HG02610 (cell line): ENCODE data around the gene CLTCL1.
"Not testable (repeated sequence)": the region's sequence is repeated elsewhere in the genome, so short reads cannot be mapped to it uniquely, and the experiment has no call there.

Experiments used
- ATAC-seq: cut with Tn5 transposase; IDR thresholded peaks from one replicate; pipeline ENCODE4 v1.9.1; 2021; ENCODE audit warnings: mild to moderate bottlenecking, moderate library complexity; ENCODE audit not compliant: unreplicated experiment

Gene CLTCL1

DNA sequence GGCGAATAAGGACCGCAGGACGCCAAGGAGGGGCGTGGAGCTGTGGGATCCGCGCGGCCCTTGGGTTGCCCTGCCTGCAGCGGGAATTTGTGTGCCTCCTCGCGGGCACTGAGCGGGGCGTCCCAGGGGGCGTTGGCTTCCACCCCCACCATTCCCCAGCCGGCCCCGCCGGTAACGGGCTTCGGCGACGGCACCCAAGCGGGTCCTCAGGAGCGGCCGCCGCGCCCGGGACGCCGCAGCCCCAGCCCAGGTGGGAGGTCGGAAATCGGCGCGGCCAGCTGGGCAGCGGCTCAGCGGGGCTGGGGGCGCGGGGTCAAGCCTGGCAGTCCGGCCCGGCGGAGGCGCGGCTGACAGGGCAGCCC, 320 bp downstream of the CLTCL1 start:
- ATAC-seq = no peak

DNA sequence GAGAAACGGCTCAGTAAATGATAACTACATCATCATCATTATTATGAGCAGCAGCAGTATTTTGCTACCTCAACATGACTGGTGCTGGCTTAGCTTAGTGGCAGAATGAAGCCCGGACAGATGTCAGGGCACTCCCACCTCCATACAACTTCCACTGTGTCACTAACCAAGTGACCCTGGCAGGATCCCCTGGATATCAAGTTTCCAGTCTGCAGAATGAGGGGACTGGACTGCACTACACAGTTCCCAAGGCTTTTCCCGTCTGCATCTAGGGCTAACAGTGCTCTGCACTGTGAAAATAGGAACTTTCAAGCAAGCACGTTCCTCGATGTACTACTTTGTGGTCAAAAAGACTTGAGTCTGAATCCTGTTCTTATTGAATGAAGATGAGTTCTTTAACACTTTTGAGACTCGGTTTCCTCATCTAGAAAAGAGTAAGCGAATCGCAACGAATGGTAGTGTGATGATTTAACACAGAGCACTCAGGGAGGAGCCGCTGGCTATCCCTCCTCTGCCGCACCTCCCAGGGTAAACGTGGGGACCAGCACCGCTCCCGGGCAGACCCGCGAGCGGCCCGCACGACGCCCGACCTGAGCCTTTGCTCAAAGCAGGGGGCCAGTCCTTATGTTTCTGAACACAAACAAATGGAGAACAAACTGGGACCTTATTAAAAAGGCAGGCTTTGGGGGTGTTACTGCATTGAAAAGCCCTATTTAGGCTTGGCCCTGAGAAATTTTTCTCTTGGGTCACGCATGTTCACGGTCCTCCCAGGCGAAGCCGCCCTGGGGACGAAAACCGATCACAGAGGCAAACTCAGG, 910 bp downstream of the CLTCL1 start:
- ATAC-seq = no peak

DNA sequence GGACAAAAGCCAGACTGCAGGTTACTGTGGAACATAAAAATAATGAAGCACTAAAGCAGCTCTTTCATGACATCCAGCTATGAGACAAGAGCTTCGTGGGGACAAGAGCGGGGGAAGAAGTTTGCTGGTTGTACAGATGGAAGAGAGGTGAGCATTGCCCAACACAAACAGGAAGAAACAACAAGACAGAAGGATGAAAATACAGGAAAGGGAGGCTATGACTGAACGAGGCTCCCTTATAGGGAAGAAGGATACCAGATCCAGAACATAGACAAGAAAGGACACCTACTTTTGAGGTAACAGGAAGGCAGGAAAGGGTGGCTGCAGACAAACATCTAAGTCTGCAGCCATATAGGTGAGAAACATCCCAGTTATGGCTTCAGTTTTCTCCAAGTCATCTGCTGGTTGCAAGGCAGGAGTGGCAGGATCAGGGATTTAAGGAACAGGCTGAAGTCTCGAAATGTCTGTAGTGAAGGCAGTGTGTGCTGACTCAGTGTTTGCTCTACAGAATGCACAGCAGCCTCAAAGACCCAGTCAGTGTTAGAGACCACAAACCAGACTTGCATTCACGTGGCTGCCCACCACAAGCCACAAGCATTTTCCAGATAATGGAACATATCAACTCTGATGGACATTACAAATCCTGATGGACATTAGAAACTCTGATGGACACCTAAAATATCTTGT, 1.9 kb downstream of the CLTCL1 start:
- ATAC-seq = no peak

DNA sequence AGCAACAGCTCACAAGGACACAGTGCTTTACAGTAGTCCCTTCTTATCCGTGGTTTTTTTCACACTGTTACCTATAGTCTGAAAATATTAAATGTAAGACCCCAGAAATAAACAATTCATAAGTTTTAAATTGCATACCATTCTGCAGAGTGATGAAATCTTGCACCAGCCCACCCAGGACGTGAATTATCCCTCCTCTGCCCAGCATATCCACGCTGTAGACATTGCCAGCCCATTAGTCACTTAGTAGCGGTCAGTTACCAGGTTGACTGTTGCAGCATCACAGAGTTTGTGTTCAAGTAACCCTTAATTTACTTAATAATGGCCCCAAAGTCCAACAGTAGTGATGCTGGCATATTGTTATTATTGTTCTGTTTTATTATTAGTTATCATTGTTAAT, 3.6 kb downstream of the CLTCL1 start:
- ATAC-seq = no peak

DNA sequence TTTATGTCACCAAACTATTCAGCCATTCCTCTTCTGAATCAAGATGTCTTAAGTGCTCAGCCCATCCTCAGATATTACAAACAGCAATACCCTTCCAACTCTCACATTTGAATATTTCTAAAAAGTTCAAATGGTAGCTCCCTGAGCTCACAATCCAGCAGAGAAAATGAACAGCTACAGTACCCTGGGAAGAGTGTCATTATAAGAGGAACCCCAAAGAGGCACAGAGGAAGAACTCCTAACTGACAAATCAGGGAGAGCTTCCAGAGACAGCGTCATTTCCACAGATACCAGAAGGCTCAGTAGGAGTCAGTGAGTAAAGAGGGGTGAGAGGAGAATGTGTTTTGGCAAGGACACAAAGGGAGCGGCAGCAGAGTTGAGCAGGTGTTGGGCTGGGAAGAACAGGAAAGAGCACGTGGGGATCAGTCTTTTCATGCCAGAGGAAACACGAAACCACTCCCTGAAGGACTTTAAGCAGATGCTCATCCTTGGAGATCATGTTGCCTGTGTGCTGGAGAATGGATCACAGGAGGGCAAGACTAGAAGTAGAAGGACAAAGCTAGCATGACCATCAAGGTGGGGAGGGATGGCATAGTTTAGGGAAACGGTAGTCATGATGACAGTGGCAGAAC, 4.3 kb downstream of the CLTCL1 start:
- no peak for ATAC-seq

DNA sequence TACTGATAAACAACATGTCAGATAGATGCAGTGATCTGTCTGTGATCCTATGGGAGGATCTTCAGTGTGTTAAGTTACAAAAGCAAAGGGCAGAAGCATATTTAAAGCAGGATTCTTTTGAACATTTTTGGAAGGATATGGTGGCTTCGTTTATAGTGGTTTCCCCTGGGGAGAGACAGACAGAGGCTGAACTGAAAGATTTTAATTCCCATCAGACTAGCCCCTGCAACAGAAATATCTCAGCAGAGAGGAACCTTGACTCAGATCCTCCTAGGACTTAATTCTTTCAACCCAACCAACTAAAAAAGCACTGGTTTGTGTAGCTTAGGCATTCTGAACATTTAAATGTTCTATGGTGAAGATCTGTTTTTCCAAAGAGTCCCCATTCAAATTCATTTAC, 5.7 kb downstream of the CLTCL1 start:
- no peak for ATAC-seq

DNA sequence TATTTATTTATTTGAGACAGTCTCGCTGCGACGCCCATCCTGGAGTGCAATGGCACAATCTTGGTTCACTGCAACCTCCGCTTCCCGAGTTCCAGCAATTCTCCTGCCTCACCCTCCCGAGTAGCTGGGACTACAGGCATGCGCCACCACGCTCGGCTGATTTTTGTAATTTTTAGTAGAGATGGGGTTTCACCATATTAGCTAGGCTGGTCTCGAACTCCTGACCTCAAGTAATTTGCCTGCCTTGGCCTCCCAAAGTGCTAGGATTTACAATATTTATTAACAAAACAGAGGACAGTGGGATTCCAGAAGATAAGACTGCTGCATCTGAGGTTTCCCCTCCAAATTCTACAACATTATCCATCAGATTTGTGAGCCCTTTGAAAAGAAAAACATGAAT, 12.4 kb downstream of the CLTCL1 start:
- not testable (repeated sequence) for ATAC-seq

DNA sequence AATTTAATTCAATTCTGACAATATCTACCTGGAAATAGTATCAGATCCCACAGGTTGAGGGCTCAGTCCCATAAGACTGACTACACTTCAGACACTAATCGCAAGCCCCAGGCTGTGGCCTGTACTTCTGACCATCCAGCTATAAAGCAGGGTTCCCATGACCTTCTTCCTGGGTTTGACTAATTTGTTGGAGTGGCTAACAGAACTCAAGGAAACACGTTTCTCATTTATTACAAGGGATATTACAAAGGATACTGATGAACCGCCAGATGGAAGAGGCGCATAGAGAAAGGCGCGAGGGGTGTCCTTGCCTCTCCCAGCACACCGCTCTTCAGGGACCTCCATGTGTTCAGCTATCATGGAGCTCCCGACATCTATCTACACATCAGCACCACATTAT, 13.7 kb downstream of the CLTCL1 start:
- no peak for ATAC-seq

DNA sequence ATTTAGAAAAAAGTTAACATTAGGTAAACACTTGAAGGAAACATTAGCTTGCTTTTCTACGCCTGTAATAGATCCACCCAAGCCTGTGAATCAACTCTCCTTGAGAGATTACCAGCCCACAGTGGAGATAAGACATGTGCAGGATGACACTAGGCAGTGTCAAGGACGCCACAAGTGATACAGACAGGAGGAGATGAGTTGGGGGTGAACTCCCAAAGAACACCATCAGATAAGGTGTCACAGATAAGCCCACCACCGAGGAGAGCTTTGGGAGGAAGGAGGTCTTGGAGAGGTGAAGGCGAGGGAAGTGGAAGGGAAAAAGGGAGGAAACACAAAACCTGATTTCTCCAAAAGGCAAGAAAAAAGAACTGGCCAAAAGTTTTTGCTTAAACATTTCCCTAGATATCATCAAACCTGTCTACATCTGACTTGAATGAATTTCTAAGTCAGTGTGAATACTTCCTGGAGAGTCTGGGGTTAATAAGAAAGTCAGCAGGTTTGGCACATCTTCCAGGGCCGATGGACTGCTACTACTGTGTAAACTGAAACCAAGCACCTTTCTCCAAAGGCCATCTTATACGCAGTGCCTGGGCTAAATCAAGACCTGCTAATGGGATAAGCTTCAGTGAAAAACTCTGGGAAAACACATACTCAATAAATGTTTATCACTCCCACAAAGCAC, 15.5 kb downstream of the CLTCL1 start:
- ATAC-seq = no peak

DNA sequence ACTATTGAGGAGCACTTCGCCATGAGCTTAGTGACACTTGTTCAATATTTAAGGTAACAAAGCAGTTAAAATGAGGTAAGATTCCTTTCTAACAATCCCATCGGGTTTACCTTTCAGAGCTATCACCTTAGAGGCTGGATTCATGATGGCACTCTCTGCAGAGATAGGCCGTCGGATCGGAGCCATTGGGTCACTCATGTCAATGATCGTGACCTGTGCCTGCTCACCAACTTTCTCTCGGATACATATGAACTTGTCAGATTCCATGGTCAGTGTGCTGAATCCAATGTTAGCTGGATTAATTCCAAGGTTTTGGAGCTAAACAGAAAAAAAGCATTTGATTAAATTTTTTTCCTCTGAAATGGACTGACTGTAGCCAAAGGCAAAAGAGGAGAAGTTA, 16.0 kb downstream of the CLTCL1 start:
- ATAC-seq = no peak

DNA sequence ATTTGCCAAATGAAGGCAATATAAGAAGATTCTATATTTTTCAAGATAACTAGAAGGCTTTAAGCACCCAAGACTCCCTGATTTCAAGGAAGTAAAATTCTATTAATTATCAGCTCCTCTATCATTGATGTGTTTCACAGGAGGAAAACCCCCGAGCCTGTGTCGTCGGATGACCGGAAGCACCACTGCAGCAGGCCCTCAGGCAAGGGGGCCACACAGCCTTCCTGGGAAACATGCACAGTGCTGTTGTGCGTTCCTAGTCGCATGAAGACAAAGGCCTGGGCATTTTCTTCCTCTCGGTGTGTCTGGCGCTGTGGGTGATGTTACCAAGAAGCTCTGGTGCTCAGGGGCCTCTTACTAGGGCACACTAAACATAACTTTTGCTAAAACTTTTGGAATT, 16.4 kb downstream of the CLTCL1 start:
- ATAC-seq = no peak

DNA sequence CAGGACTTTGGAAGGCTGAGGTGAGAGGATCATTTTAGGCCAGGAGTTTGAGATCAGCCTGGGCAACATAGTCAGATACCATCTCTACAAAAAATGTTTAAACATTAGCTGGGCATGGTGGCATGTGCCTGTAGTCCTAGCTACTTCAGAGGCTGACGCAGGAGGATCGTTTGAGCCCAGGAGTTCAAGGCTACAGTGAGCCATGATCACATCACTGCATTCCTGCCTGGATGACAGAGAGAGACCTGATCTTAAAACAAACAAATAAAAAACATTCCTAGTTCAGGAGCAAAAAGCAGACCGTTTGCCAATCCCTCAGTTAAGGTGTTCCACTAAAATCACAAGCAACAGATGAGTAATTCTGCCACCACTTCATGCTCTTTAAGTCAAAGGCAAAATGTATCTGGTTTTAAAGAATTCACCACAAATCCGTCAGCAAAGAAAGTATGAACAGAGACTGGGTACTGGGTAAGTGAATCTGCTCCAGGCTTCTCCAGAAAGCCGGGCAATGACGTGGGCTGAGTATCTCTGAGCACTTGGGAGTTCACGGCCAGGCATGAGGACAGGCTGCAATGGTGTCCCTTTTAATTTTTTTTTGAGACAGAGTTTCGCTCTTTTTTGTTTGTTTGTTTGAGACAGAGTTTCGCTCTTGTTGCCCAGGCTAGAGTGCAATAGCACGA, 19.5 kb downstream of the CLTCL1 start:
- no peak for ATAC-seq

DNA sequence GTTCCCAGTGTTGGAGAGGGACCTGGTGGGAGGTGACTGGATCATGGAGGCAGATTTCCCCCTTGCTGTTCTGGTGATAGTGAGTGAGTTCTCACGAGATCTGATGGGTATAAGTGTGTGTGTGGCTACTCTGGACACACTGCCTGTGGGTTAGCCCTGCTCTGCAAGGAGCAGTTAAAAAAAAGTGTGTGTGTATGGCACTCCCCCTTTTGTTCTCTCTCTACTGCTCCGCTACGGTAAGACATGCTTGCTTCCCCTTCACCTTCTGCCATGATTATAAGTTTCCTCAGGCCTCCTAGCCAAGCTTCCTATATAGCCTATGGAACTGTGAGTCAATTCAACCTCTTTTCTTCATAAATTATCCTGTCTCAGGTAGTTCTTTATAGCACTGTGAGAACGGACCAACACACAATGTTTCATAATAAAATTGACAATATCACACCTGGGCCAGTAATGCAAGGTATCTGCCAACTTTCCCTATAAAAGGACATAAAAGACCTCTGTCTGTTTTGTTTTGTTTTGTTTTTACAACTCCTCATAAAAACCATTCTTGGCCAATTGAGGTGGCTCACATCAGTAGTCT, 20.2 kb downstream of the CLTCL1 start:
- no peak for ATAC-seq

DNA sequence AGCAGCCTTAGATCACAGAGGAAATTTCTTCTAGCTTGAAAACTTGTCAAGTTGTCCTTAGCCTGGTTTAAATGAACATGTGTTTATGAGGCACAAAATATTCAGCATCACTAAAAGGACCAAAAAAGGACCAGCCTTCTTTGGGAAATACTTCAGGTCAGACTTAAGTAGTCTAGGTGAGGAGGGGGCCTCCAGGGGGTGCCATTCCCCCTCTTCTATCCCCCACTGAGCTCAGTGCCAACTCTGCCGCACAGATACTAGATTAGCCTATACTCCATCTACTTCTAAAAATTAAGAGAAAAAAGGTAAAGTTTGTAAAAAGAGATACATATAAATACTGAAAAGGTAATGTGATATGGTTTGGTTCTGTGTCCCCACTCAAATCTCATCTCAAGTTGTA, 20.6 kb downstream of the CLTCL1 start:
- no peak for ATAC-seq

DNA sequence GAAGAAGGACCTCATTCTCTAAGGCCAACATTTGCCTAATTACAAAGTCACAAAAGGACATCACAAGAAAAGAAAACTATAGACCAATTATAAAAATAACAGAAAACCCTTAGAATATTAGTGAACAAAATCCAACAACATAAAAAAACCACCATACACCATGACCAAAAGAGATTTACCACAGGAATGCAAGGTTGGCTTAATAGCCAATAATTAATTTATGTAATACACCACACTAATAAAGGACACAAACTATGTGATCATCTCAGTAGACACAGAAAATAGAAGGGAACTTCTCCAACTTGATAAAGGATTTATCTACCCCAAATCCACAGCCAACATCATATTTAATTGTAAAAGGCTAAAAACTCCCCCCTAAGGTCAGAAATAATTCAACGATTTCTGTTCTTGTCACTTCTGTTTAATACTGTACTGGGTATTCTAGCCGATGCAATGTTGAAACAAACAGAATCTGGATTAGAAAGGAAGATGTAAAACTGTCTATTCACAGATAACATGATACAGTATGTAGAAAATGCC, 24.9 kb downstream of the CLTCL1 start:
- ATAC-seq = no peak

DNA sequence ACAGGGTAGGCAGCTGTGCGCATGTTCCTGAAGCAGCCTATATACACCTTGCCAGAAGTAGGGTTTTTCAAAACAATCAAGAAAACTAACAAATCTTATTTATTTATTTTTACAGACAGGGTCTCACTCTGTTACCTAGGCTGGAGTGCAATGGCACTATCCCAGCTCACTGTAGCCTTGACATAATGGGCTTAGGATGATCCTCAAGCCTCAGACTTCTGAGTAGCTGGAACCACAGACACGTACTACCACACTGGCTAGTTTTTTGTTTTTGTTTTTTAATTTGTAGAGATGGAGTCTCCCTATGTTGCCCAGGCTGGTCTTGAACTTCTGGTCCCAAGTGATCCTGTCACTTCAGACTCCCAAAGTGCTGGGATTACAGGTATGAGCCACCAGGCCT, 25.7 kb downstream of the CLTCL1 start:
- no peak for ATAC-seq

DNA sequence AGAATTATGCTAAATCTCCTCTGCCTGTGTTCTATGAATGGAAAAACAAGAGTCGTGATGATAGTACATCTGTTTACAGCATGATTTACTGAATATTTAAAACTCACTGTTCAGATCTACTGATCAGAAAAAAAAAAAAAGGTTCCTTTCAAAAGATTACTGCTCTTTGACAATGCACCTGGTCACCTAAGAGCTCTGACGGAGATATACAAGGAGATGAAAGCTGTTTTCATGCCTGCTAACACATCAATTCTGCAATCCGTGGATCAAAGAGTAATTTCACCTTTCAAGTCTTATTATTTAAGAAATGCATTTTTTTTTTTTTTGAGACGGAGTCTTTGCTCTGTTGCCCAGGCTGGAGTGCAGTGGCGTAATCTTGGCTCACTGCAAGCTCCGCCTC, 30.7 kb downstream of the CLTCL1 start:
- ATAC-seq = no peak

DNA sequence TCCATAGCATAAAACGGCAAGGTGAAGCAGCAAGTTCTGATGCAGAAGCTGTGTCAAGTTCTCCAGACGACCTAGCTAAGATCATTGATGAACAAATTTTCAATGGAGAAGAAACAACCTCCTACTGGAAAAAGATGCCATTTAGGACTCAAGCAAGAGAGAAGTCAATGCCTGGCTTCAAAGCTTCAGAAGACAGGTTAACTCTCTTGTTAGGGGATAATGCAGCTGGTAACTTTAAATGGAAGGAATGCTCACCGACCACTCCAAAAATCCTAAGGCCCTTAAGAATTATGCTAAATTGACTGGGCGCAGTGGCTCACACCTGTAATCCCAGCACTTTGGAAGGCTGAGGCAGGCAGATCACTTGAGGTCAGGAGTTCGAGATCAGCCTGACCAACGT, 31.3 kb downstream of the CLTCL1 start:
- no peak for ATAC-seq

DNA sequence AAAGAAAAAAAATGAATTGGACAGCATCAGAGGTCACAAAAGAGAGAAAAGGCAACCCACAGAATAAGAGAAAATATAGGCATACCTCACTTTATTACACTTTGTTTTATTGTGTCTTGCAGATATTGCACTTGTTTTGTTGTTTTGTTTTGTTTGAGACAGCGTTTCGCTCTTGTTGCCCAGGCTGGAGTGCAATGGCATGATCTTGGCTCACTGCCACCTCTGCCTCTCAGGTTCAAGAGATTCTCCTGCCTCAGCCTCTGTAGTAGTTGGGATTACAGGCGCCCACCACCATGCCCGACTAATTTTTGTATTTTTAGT, 32.6 kb downstream of the CLTCL1 start:
- ATAC-seq = not testable (repeated sequence)

DNA sequence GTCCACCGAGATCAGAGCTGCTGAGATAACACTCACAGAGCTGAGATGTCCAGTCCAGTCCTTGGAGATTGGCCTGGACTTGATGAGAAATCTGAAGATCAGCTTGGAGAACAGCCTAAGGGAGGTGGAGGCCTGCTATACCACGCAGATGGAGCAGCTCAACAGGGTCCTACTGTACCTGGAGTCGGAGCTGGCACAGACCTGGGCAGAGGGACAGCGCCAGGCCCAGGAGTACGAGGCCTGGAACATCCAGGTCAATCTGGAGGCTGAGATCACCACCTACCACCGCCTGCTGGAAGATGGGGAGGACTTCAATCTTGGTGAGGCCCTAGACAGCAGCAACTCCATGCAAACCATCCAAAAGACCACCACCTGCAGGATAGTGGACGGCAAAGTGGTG, 33.1 kb downstream of the CLTCL1 start:
- ATAC-seq = no peak

DNA sequence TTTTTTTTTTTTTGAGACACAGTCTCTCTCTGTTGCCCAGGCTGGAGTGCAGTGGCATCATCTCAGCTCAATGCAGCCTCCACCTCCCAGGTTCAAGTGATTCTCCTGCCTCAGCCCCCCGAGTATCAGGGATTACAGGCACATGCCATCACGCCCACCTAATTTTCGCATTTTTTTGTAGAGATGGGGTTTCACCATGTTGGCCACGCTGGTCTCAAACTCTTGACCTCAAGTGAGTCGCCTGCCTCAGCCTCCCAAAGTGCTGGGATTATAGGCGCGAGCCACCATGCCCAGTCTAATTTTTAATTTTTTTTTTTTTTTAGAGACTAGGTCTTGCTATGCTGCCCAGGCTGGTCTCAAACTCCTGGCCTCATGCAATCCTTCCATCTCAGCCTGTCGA, 35.2 kb downstream of the CLTCL1 start:
- ATAC-seq = not testable (repeated sequence)
